NCI-H526 treated with DMSO at 0.1 percent for 48 hours (cell line): ENCODE measurements around the gene PACSIN2.

Experiments
- DNase-seq: peaks from one replicate; lab custom pipeline; 2025; lab: John Stamatoyannopoulos, UW

Gene PACSIN2

DNA sequence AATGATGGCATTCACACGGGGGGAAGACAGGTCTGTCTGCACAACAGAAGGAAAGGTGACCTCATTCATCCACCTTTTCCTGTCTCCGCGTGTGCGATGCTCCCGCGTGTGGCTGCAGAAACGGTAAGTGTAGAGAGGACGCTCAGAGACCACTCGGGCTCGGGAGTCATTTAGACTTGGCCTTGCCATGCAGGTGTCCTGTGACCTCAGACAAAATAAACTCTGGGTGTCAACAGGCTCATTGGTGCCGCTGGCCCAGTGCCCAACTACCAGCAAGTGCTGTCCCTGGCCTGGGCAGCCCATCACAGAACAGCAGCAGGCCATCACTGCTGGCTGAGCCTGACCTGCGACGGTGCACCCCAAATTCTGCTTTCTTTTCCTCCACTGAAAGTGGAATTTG lies 109.7 kb downstream of the PACSIN2 start:
- no peak for DNase-seq

DNA sequence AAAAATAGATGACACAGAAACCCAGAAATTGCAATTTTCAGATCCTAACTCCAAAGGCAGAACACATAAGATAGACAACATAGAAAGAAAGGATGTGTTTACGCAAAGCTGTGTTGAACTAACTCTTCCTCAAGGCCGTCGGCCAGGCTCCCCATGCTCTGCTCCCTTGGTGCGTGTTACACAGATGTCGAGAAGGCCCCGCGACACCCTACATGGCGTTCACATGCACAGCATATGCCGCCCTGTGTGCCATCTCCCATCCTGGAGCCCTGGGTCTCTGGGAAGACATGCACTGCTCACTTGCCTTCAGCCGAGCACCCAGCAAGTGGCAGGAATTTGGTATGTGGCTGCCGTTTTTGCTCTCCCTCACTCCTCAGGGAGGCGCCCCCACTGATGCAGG lies 110.9 kb downstream of the PACSIN2 start:
- DNase-seq = no peak

DNA sequence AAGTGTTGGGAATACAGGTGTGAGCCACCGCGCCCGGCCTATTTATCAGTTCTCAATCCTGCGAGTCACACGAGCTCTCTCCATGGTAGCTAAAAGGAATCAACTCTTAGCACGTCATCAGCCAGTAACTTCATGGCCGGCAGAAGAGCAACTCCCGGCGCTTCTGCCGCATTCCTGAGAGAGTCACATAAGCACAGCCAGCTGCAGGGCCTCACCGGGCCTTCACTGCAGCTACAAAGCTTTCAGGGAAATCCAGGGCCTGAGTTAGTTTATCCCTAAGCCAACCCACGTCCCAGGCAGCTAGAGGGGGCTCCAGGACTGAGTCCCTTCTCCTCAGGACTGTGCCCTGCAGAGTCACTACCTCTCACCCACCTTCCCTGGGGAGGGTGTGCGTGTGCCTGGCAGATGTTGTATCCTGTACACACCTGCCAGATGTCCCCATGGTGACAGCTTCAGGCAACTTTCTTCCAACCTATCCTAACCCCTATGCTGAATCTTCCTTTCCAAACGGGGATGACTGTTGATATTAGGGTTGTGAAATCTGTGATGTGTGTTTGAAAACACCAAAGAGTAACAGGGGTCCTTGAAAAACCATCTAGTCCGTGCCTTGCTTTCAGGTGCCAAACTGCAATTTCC lies 112.0 kb downstream of the PACSIN2 start:
- no peak for DNase-seq

DNA sequence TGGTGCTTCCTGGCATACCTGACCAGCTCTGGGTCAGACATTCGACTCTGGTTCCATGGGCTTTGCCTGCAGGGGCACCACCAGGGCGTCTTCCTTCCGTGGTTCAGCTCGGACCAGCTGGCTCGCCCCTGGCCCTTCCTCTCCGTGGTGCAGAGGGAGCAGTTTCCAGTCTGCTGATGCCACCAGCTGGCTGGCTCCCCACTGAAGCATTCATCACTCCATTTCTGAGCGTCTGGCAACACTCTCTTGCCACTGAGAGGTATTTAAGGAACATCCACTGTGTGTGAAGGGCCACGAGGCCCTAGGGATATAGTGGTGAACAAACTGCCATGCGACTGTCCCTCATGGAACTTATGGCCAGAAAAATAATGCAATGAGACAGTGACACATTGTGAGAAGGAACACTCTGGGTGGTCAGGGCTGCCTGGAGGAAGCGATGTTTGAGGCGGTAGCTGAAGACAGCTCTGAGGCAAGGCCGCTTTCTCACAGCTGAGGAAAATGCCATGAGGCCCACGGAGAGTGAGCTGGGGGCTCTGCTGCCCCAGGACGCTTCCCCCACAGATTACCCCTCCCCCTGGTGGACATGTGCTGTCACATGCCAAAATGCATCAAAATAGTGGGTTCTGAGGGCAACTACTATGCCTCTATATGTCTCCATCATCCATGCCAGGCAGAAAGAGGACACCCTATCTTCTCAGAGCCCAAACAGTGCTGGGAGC lies 113.0 kb downstream of the PACSIN2 start:
- no peak for DNase-seq

DNA sequence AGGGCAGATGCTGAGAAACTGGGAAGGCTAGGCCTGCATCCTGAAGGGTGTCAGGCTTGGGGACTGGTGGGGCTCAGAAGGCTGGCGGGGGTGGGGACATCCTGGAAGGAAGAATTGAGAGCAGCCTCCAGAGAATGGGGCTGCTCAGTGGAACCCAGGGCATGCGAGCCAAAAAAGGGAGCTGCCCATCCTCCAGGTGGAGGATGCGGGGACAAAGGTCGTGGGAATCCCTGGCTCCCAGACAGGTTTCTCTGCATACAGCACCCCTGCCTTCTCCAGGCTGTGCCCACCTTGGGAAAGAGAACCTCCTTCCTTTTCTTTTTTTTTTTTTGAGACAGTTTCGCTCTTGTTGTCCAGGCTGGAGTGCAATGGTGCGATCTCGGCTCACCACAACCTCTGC lies 117.0 kb downstream of the PACSIN2 start:
- no peak for DNase-seq

DNA sequence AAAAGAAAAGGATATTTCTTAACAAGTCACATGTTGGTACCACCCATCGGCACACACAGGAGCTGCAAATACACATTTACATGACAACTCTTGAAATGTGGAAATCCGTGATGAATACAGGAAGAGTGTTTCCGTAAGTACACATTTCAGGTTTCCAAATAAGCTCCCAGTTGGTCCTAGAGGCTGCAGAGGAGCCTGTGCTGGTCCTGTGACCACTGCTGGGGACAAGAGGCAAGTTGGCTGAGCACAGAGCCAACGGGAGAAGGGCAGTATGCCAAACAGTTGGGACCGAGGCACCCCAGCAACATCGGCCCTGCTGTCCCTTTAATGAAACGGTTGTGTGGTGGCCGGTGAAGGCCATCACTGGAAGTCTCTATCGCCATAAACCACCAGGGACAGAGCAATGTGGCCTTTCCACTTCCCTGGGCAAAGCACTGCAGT lies 119.4 kb downstream of the PACSIN2 start:
- DNase-seq = no peak

DNA sequence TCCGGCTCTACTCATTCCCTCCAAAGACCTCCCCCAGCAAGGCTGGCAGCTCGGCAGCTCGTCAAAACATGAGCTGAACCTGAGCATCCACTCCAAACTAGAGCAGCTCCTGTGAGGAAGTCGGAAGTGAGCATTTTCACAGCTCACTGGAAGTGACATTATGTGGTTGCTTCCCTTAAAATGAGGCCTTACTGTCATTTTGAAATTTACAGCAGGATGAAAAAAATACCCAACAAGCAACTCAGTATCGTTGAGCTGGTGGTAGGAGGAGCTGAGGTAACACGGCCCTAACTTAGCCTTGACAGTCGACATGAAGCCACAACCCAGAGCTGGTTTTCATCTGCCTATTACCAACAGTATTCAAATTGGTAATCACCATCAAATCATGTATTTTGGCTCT lies 119.9 kb downstream of the PACSIN2 start:
- no peak for DNase-seq

DNA sequence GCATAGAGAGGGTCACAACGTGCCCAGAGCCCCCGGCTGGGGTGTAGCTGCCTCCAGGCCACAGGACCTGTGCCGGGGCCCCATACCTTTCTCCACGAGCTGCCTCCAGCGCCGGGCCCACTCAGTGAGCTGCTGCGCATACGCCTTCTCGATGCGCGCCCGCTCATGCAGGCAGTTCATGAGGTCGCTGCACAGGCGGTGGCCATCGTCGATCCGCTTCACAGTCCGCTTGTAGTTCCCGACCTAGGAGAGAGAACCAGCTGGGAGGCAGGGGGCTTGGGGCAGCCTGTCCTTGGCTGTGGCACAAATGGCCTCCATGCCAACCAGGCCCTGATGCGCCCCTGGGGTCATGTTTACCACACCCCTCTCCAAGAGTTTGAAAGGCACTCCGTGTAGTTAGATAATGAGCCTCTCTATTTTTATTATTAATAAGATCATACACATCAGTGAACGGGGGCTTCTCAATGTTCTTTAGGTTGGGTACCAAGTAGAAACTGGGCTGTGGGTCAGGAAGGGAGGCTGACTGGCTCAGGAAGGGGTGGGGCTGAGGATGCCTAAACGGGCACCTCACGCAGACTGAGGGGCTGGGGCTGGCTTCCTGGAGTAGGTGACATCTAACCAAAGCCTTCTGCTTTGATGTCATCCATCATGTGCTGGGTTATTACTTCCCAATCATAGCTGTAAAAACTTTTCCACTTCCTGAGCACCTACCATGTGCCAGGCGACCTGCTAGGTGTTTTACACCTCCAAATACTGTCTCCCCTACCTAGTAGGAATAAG lies 121.4 kb downstream of the PACSIN2 start:
- DNase-seq = no peak

DNA sequence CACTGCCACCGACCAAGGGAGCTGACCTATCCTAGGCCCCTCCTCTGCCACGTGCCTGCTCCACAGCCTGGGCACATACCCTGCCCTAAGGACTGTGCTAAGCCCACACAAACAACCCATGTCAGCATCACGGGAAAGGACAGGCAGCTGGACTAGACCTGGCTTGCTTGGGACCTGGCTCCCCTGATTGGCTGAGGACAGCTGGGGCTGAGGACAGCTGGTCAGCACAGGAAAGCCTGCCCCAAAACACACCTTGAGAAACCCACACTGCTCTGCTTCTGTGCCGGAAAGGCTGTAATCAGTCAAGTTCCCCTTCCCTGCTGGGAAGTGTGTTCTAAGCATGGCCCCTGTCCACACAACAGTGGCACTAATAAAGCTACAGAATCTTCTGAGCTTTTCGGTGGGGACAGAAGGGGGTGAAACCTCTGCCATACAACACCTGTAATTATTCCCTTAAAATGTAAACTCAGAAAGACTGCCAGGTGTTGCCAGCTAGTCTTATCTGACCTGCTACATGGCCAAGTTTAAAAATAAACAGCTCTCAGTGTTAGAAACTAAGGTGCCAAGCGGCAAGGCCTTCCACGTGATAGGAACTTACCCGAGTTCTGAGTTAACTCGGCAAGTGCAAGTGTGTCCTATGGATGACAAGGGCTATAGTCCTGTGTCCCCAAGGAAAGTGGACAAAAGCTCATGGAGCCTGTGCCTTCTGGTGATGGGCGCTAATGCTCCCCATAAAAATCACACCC lies 122.2 kb downstream of the PACSIN2 start:
- DNase-seq = no peak

DNA sequence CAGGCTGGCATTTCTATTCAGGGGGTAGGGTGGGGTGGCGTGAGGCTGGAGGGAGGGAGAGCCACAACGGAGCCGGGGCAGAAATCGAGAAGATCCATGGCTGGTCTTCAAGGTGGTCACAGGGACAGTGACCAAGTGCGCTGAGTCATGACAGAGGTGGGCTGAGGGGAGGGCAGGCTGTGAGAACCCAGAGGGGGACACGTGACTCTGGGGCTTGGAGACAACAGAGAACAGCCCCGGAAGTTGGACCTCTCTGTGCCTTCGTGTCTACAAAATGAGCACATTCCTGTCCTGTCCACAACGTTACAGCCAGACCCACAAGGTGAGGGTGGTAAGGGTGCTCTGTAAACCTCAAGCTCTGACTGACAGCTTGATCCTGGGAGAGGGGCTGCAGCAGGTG lies 122.8 kb downstream of the PACSIN2 start:
- no peak for DNase-seq

DNA sequence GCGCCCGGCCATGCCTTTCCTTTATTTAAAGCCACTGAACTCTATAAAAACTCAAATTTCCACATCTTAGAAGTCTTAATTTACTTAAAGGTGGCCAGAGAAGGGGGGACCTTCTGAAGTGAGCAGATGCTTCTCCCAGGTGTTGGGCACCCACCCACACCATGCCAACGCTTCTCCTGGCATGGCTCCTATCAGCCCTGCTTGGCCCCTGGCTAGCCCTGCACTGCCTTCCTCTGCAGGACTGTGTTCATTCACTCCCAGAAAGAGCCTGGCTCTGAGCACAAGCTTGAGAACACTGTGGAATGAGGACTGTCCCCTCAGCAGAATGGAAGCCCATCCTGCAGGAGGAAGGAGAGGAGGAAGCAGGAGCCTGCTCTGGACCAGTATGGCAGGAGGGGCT lies 123.3 kb downstream of the PACSIN2 start:
- no peak for DNase-seq

DNA sequence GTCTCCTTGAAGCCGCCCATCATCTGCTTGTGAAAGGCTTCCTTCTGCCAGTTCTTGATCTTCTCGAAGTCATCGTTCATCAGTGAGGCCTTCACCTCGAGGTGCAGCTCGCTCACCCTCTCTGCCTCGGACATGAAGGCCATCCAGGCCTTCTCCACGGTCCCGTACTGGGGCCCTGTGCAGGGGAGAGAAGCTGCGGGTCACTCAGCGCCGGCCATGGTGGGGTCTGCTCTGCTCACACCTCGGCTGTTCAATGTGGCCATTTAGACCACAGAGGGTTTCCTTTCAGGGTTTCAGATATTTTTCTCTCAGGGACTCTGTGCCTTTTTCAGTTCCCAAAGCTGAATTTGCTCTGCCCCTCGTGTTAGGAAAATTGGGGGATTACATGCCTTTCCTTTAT lies 123.9 kb downstream of the PACSIN2 start:
- DNase-seq = no peak

DNA sequence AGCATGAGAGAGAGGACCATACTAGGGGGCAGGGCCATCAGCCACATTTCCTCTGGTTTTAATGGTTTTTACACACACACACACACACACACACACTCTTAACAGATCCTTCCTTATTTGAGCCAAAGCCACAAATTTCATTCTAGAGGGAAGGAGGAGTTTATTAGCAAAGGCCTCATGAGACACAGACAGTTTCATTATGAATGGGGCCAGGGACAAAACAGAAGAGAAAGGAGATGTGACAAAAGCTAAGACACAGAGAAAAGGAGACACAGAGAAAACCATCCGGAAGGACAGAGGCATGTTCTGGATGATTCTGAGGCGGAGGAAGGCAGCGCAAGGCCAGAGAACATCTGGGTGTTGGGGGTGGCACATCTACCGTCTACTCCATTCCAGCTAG lies 125.6 kb downstream of the PACSIN2 start:
- no peak for DNase-seq

DNA sequence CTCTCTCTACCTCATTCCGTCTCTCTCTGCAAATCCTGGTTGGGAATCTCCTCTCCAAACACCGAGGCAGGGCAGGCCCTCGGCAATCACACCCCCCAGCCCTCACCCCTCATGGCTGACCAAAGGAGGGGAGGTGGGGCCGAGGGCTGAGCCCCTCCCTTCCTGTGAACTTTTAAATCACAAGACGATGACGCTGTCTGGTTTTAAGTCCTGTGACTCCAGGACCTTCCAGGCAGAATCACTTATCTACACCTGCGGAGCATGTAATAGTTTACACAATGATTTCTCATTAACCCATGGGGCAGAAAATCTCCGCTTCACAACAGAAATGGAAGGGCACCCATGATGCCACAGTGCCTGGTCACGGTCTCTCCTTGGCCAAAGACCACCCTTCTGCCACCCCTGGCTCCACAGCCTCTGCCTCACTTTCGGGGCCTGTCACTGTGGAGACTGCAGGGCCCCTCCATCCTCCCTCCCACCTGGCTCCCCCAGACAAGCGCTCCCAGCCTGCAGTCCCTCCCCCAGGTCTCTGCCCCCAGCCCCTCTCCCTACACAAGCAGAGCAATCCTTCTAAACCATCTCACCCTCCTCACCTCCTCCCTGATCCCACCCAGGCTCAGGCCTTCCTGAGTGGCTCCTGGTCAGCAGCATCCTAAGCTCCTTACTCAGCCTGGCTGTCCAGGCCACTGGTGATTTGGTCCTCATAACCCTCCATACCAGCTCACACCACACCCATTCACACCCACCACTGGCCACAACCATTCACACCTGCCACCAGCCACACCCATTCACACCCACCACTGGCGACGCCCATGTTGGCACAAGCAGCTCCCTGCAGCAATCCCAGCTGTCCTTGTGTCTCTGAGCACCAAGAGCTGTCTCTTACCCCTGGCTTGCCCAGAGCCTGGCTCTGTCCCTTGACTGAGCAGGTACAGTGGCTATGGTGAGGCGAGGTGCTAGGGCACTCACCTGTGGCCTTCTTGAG lies 127.1 kb downstream of the PACSIN2 start:
- no peak for DNase-seq

DNA sequence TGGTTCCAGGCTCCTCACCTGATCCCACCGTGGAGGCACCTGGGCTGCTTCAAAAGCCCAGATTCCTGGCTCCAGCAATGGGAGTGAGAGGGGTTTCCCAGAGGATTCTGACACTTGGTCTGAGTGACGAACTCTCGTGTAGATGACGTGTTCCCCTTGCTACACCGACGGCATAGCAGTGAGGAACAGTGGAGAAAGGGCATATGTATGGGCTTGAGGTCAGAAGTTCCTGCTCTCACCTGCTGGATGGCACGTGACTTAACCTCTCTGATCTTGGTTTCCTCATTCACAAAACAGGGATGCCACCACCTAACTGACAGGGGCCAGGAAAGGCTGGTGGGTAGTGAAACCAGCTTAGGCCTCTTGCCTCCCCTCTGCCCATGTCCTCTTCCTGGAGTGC lies 127.8 kb downstream of the PACSIN2 start:
- DNase-seq = no peak

DNA sequence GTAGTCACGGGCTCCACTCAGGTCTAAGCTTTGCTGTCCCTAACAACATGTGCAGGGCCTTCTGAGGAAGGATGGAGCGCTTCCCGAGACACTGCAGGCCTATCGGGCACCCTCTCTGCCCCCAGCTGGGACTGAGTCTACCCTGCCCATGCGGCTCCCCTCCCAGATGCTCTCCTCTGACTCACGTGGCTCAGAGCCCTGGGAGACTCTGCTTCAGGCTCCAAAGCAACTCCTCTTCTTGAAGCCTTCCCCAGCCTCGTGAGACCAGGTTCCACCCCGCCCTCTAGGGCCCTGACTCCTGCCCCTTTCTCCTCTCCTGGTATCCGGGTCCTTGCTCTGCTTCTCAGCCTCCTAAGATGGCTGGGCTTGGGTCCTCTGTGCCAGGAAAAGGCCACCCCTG lies 129.5 kb downstream of the PACSIN2 start:
- DNase-seq = no peak

DNA sequence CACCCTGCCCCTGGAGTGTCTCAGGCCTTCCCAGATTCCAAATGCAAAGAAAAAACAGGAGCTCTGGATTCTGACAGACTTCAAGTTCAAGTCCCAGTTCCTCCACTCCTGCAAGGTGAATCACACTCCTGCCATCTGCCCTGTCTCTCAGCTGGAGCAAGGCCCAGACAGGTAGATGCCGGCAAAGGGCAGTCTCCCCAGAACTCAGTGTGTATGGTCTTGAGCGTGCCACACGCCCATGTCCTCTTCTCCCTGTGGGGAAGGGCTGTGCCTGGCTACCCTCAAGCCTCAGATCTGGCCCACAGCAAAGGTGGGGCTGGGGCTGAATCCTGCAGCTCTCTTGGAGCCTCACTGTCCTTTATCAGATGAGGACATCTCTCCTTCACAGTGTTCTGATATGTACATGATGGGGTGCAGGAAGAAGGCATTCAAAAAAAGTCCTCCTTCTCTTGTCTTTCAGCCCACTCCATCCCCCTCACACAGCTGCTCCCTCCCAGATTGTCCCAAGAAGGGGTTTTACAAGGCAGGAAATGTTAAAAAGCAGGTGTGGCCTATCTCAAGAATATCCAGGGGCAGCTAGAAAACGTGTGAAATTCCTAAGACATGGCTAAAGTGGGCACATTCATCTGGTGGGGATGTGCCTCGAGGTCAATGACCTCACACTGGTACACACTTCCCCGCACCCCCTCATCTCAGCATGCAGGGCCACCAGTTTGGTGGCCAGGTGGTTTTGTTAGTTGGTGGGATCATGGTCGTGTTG lies 130.2 kb downstream of the PACSIN2 start:
- no peak for DNase-seq

DNA sequence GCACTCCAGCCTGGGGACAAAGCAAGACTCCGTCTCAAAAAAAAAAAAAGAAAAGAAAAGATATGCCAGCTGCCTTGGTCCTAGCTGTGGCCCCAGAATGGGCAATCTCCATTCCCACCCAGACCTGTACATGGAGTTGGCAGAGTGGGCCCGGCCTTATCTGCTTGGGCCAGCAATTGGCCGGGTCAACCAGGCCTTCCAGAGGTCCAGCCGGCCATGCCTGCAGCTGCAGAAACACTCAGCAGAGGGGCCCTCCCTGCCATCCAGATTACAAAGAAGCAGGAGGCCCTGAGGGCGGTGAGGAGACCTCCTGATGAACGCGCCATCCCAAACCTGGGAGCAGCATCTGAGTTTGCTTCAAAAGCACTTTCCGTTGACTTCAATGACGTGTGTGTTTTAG lies 131.0 kb downstream of the PACSIN2 start:
- DNase-seq = no peak

DNA sequence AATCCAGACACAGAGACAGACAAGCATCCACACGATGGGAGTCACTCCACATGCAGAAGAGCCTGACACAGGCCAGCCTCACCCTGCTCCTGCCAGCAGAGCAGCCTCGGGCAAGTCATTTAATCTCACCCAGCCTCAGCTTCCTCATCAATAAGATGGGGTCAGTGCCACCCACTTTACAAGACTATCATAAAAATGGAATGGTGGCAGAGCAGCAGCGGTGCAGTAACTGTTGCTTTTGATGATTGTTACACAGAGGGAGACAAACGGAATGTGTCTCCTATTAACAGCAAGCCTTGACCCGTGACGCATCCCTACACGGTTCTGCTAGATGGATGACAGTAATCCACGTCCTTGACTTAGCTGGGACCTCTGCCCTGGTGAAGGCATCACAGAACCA lies 131.8 kb downstream of the PACSIN2 start:
- DNase-seq = no peak

DNA sequence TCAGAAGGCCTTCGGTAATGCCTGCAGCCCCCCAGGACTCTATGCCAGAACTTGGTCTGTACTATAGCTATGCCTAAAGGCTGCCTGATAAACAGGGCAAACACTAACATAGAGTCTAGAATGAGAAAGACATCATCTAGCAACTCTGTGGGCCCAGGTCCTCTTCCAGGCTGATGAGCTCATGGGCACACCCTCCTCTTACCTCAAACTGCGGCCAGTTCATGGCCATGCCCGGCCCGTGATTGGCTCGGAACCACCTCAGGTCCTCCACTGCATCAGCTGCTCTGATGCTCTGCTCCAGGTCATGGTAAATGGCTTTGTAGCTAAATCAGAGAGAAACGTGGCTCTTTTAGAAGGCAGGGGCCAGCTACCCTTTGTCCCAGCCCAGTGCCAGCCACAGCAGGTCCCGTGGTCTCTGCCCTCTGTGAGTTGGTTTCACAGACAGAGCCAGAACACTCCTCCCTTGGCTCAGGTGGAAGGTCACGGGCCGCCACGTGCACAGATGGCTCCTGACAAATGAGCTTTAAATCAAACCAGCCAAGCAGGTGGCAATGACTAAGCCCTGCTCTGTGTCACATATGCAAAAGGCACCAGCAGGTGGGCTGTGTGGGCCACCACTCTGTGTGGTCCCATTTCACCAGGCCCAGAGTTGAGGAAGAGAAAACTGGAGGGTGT lies 132.8 kb downstream of the PACSIN2 start:
- DNase-seq = no peak
